Activated CD4-positive, alpha-beta T cell treated with anti-CD3 and anti-CD28 coated beads, Interleukin-2, amount 50 U/mL, for 48 hours (primary cell): ENCODE data around the gene ZBTB38.

Experiments
- DNase-seq, 2 experiments: peaks; one replicate each; pipeline ENCODE4 v3.0.0-alpha.2; 2020

ZBTB38 gene

GRCh38 chr3:141388395-141388794 is 20.1 kb downstream of the ZBTB38 start:
- DNase-seq, result no peak

DNA sequence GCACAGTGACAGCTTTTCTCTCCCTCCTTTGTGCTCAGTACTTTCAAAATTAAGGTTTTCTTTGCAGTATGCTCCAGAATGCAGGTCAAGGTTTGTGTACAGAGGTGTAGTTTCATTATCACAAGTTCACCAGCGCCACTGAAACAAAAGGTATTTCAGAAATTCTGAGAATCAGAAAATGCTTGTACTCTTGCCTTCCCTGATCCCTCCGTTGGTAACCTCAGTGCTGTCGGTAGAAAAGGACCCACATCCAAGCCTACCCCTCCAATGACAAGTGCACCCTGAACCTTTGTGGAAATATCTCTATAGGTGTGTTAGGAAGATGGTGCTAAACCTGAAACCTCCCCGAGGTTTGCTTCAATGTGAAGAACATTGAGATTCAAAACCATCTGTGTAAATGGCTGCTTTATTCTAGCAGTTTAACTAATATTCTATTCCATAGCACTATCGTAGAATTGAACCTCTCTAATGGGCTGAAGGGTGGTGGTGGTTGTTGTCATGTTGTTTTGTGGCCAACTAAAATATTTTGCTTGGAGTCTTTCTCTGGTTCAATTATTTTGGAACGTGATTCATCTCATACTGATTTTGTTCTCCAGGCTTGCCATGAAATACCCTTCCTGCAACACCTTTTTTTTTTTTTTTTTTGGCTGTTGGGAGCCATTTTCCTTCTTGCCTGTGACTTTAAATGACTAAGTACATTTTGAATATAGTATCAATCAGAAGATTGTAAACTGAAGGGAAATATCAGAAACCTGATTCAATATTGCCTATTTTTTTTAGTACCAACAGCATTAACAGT is 20.7 kb downstream of the ZBTB38 start:
- no peak for DNase-seq

DNA sequence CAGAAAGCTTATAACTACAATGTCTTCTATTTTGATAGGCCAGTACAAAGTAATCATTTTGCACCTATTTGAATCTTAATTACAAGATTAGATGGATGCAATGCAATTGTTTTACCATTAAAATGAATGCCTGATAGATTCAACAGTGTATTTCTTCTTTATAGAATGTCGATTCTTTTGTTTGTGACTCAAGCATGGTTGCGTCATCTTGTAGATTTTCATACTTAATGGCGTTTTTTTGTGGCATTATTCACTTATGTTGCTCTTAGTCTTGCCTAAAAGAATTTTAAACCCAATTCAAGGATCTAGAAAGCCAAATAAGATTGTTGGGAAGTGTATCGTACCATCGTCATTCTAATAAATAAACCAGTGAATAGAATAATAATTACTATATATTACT is 21.4 kb downstream of the ZBTB38 start:
- DNase-seq, result no peak

DNA sequence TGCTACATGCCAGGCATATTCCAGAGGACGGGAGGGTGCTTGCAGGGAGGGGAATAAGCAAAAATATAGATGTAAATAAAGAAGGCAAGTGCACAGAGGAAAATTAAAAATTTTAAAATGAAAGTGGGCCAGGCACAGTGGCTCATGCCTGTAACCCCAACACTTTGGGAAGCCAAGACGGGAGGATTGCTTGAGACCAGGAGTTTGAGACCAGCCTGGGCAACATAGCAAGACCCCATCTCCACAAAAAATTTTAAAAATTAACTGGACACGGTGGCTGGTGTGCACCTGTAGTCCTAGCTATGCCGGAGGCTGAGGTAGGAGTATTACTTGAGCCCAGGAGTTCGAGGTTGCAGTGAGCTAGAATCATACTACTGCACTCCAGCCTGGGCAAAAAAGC is 22.4 kb downstream of the ZBTB38 start:
- no peak for DNase-seq

- DNase-seq, result no peak
Observed at GRCh38 chr3:141391298-141391990, 23.1 kb downstream of the ZBTB38 start.

- no peak for DNase-seq
Observed at GRCh38 chr3:141391991-141392316, 23.6 kb downstream of the ZBTB38 start.

- no peak for DNase-seq
Observed at GRCh38 chr3:141392416-141392815, 24.1 kb downstream of the ZBTB38 start.

DNA sequence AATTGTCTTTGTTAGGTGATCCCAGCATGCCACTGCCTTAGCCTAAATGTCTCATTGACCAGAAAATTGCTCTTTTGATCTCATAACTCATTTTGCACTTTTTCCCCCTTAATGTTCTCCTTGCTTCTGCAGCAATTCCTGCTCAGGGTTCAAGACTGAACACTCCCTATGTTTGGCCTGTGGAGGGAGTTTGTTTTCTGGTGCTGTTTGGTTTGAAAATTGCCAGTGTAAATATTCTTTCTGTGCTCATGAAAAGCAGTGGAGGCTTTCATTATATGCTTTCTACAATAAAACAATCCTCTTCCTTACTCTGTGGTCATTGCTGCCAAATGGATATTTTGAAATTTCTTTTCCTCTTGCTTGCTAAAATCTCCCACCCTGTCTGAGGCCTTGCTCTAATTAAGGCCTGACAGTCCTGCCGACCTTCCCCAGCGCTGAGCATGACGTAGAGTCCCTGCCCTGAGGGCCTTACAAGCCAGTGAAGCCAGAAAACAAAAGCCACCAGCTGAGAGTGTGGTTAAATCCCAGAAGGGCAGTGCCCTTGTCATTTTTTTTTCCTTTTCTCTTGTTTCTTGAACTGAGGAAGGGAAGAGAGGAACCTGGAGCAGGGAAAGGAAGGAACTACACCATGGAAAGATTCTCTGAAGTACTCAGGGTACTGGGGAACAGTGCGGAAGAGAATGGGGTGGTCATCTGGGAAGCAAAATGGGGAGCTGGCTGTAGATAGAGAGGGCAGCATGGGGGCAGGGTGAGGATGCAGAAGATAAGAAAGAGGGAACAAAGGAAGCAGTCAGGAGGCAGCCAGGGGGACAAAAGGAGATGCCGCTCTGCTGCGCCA is 24.8 kb downstream of the ZBTB38 start:
- DNase-seq, result no peak

GRCh38 chr3:141393735-141394076 is 25.4 kb downstream of the ZBTB38 start:
- DNase-seq, result no peak

DNA sequence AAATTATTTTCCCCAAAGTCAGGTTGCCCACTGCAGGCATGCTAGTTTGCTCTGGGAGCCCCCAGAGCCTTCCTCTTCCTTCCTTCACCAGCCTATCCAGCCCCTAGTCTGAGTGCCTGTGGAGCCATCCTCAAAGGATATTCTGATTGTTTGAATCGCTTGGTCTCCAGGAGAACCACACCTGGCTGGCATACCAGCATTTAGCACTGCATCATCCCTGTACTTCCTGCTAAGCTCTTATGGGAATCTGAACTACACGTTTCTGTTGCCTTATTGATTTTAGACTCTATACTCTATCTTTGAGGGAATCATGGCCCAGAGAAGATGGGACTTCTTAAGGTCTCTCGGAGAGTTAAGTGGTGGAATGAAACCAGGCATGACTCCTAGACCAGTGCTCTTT is 26.3 kb downstream of the ZBTB38 start:
- no peak for DNase-seq

- no peak for DNase-seq
Observed at GRCh38 chr3:141395005-141395589, 26.8 kb downstream of the ZBTB38 start.

GRCh38 chr3:141397996-141398395 is 29.7 kb downstream of the ZBTB38 start:
- no peak for DNase-seq

GRCh38 chr3:141399200-141399599 is 30.9 kb downstream of the ZBTB38 start:
- DNase-seq, result no peak

DNA sequence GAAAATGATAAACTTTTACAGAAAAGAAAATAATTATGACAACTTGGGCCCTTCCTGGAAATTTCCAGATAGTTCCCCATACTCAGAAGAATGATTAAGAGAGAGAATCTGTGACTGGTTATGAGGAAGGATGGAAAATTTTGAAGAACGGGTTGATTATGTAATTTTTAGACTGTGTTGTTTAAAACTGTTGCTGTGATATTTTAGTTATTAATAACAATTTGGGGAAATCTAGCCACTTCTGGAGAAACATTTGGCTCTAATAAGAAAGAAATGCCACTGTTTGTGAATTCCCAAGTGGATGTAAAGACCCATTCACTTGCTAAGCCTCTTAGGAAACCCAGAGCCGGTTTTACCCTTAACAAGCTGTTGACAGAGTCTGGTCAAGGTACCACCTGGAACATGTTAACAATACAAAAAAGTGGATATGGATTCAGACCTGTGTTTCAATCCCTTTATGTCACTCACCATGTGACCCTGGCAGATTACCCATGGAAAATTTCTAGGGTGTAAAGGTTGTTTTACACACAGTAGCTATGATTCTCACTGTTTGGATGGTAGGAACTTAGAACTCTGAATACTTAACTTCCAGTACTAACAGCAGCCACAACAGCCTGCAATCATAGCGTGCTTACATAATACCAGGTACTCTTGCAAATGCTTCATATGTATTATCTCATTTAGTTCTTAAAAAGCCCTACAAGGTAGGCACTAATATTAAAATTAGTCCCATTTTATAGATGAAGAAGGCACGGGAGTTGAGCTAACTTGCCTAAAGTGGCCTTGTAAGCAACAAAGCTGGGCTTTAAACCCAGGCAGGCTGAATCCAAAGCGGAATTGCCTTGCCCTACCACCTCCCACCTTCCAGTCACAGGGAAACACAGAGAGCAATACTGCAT is 32.0 kb downstream of the ZBTB38 start:
- no peak for DNase-seq

DNA sequence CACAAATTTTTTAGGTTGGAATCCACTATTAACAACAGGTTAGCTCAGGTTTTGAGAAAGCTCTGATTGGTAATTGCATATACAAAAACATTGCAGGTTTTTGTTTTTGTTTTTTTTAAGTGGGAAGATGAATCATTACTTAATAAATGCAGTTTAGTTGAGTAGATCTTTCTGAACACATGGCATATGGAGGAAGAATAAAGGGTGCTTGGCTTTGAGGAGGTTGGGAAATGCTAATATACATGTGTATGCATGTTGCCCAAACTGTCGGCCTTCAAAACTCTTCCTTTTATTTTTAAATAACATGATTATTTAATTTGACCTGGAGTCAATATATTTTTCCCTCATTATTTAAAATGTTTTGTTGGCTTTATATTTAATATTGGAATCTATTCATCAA is 32.8 kb downstream of the ZBTB38 start:
- DNase-seq, result no peak

- peak; percentile 47 to 55 for DNase-seq
Observed at GRCh38 chr3:141401573-141402475, 33.5 kb downstream of the ZBTB38 start.

GRCh38 chr3:141402476-141403171 is 34.3 kb downstream of the ZBTB38 start:
- DNase-seq, result peak; percentile 51 to 57

DNA sequence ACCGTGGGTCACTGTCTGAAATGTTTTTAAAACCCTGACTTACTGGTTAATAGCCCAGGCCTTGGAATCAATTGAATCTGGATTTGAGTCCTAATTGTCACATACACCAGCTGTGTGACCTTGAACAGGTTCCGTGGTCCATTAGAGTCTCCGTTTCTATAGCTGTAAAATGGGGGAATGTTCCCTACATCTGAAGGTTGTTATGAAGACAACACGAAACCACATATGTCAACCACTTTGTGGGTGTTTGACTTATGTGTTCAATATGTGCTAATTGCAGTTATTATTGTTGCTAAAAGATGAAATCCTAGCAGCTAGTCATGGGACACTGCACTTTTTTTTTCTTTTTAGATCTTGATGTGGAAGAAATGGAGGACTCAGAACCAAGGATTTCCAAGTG is 35.3 kb downstream of the ZBTB38 start:
- no peak for DNase-seq

DNA sequence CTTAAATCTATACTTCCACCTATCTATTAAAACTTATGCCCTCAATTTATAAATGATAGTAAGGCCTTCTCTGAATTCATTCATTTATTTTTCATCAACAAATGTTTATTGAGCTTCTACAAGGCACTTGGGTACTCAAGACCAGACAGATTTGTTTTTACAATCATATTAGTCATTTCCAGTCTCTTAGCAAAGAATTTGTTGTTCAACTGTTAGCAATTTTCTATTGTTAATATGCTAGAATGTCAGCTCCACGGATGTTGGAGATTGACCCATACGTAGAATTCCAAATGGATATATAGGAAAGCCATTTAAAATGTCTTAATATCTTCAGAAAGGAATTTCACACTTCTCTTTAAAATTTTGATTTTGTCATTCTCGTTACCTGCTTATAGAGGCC is 36.7 kb downstream of the ZBTB38 start:
- no peak for DNase-seq

DNA sequence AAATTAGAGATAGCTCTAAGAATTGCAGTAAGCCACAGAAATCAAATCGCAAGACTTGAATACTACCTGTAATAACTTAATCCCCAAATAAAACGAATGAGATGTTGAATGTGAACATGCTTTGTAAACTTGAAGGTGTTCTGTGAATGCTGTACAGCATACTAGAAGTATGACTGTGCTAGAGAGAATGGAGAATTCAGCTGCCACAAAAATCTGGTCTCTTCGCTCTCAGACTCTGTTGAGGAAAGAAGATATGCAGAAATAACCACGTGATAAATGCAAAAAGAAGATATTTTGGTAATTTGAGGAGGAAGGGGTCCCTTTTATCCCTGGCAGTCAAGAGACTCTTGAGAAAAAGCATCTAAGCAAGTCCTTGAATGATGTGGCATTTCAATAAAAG is 37.3 kb downstream of the ZBTB38 start:
- no peak for DNase-seq

DNA sequence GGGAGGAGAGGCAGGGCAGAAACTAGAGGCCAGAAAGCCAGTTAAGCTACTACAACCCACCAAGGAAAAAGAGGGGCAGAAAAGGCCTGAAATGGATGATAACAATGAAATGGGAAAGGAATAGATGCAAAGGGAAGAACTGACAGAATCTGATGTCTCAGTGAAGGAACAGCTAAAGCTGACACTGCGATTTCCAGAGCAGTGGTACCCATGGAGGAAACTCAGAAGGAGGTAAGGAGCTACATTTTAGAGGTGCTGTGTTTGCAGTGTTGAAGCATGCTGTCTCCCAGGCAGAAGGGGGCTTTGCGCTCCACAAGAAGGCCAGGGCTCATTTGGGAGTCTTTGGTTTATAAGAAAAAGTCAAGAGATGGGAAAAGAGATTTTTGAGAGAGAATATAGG is 38.0 kb downstream of the ZBTB38 start:
- DNase-seq, result no peak
